Ureter (tissue), 1 donor: ENCODE data around the gene MYEOV. TPM values are rescaled to one million over a fixed set of nuclear protein-coding genes. Genes with fewer than 3 reads are reported as not detected.
A peak's percentile ranks its signal among the peaks of the same experiment; 100 is the strongest.

Experiments
- DNase-seq: peaks from one replicate; pipeline ENCODE4 v3.0.0-alpha.2; 2020; ENCODE audit warnings: low spot score
- total RNA-seq: library from RNA; stranded (reverse); gene quantifications from one replicate; pipeline ENCODE4 v1.2.4, GENCODE V29; 2023
- donor health status: DM: yes; HTN: yes; CAD: no.

The MYEOV gene
- total RNA-seq, 1 donor from 2014 or later = not detected

- DNase-seq = no peak
Observed at GRCh38 chr11:69265911-69266510, 27.9 kb upstream of the MYEOV start.

GRCh38 chr11:69267395-69267805, 26.6 kb upstream of the MYEOV start:
- DNase-seq = no peak

GRCh38 chr11:69268911-69269310, 25.0 kb upstream of the MYEOV start:
- DNase-seq = no peak

GRCh38 chr11:69269388-69269787, 24.6 kb upstream of the MYEOV start:
- no peak for DNase-seq

- DNase-seq = no peak
Observed at GRCh38 chr11:69269926-69270697, 23.8 kb upstream of the MYEOV start.

- DNase-seq = no peak
Observed at GRCh38 chr11:69270941-69271340, 23.0 kb upstream of the MYEOV start.

- DNase-seq = no peak
Observed at GRCh38 chr11:69272055-69272454, 21.9 kb upstream of the MYEOV start.

- DNase-seq = no peak
Observed at GRCh38 chr11:69272831-69273485, 21.0 kb upstream of the MYEOV start.

- no peak for DNase-seq
Observed at GRCh38 chr11:69273571-69273970, 20.4 kb upstream of the MYEOV start.

GRCh38 chr11:69274531-69275016, 19.4 kb upstream of the MYEOV start:
- peak; percentile 77 for DNase-seq

GRCh38 chr11:69275178-69275577, 18.8 kb upstream of the MYEOV start:
- no peak for DNase-seq

- DNase-seq = no peak
Observed at GRCh38 chr11:69276165-69276564, 17.8 kb upstream of the MYEOV start.

- no peak for DNase-seq
Observed at GRCh38 chr11:69277074-69277809, 16.7 kb upstream of the MYEOV start.

GRCh38 chr11:69278091-69278867, 15.7 kb upstream of the MYEOV start:
- peak; percentile 74 for DNase-seq

GRCh38 chr11:69280451-69280850, 13.5 kb upstream of the MYEOV start:
- DNase-seq = no peak

- no peak for DNase-seq
Observed at GRCh38 chr11:69280994-69281393, 13.0 kb upstream of the MYEOV start.

- no peak for DNase-seq
Observed at GRCh38 chr11:69283446-69283845, 10.5 kb upstream of the MYEOV start.

- no peak for DNase-seq
Observed at GRCh38 chr11:69284081-69284511, 9.9 kb upstream of the MYEOV start.

GRCh38 chr11:69285091-69285490, 8.9 kb upstream of the MYEOV start:
- DNase-seq = no peak

- DNase-seq = no peak
Observed at GRCh38 chr11:69285766-69286165, 8.2 kb upstream of the MYEOV start.
